Karpas-422 (cell line): Measurements from ENCODE around the gene PHLDB2. TPM values are rescaled to one million over a fixed set of nuclear protein-coding genes. Genes with fewer than 3 reads are reported as not detected.
A peak's percentile ranks its signal among the peaks of the same experiment; 100 is the strongest.

ENCODE experiments used
- DNase-seq: peaks from one replicate; pipeline ENCODE4 v3.0.0-alpha.2; 2015
- H2AFZ ChIP-seq: fragments of 200-600 bp; sonication (generic); 2 replicates; pipeline ENCODE4 v1.6.1; 2014; ENCODE audit warnings: antibody characterized with exemption, low read length, mixed read lengths
- H3K27ac ChIP-seq: fragments of 200-600 bp; sonication (generic); 2 replicates; pipeline ENCODE4 v1.5.1; 2014; ENCODE audit warnings: mild to moderate bottlenecking, low read length, moderate library complexity
- H3K27me3 ChIP-seq: fragments of 200-600 bp; sonication (generic); 2 replicates; pipeline ENCODE4 v1.6.1; 2014; ENCODE audit warnings: low read length, mixed read lengths
- H3K36me3 ChIP-seq: fragments of 200-600 bp; sonication (generic); 2 replicates; pipeline ENCODE4 v1.6.1; 2014; ENCODE audit warnings: low read length, mixed read lengths; ENCODE audit not compliant: insufficient read depth
- H3K4me1 ChIP-seq: fragments of 200-600 bp; sonication (generic); 2 replicates; pipeline ENCODE4 v1.6.1; 2014; ENCODE audit warnings: mild to moderate bottlenecking, low read length, mixed read lengths
- H3K4me2 ChIP-seq: fragments of 200-600 bp; sonication (generic); 2 replicates; pipeline ENCODE4 v1.6.1; 2014; ENCODE audit warnings: low read length, low read depth, mild to moderate bottlenecking; ENCODE audit not compliant: poor library complexity, severe bottlenecking
- H3K4me3 ChIP-seq: fragments of 200-600 bp; sonication (generic); 2 replicates; pipeline ENCODE4 v1.5.1; 2014; ENCODE audit warnings: mild to moderate bottlenecking, antibody characterized with exemption, low read length, mixed read lengths
- H3K79me2 ChIP-seq: fragments of 200-600 bp; sonication (generic); 2 replicates; pipeline ENCODE4 v1.6.1; 2014; ENCODE audit warnings: mild to moderate bottlenecking, low read length, mixed read lengths
- H3K9ac ChIP-seq: fragments of 200-600 bp; sonication (generic); 2 replicates; pipeline ENCODE4 v1.6.0; 2014; ENCODE audit warnings: low read length
- H3K9me2 ChIP-seq: fragments of 200-600 bp; sonication (generic), shearing (Covaris generic); replicated peaks from 2 replicates; pipeline ENCODE4 v1.6.0; 2014; ENCODE audit warnings: mild to moderate bottlenecking, low read length, moderate library complexity; ENCODE audit not compliant: insufficient read depth
- H3K9me3 ChIP-seq: fragments of 300-700, 200-600 bp; sonication (generic); 2 replicates; pipeline ENCODE4 v1.6.1; 2014; ENCODE audit warnings: low read length, mixed read lengths
- H4K20me1 ChIP-seq: fragments of 200-600 bp; sonication (generic); 2 replicates; pipeline ENCODE4 v1.6.1; 2014; ENCODE audit warnings: mild to moderate bottlenecking, antibody characterized with exemption, low read length, low read depth; ENCODE audit not compliant: insufficient read depth
- total RNA-seq: library from RNA; depleted of rRNA; stranded (reverse); fragments of >200 nt; shearing (Covaris generic); gene quantifications from 2 replicates; pipeline ENCODE4 v1.2.3, GENCODE V29; 2014; ENCODE audit warnings: low replicate concordance

PHLDB2 gene
- total RNA-seq, 1 experiment from 2014 or later: 2.1 TPM

- H3K9ac ChIP-seq: no peak overlapping the region
- no peak overlapping the region for H2AFZ ChIP-seq
- DNase-seq: no peak
- H3K79me2 ChIP-seq: peaks cover 24% of the 10 kb centered on the region
- H3K4me3 ChIP-seq: no peak overlapping the region
- H3K9me2 ChIP-seq: no peaks in the 10 kb centered on the region
- peaks cover 19% of the 10 kb centered on the region for H3K4me1 ChIP-seq
- H3K4me2 ChIP-seq: no peak overlapping the region
- no peak overlapping the region for H3K27ac ChIP-seq
- H3K36me3 ChIP-seq: no peaks in the 10 kb centered on the region
- no peaks in the 10 kb centered on the region for H3K27me3 ChIP-seq
- no peaks in the 10 kb centered on the region for H3K9me3 ChIP-seq
- H4K20me1 ChIP-seq: no peaks in the 10 kb centered on the region
Measured at GRCh38 chr3:111976254-111976653, 117.2 kb downstream of the PHLDB2 start.

- peaks cover 50% of the 10 kb centered on the region for H3K79me2 ChIP-seq
- peaks cover 37% of the 10 kb centered on the region for H3K4me1 ChIP-seq
- H3K9ac ChIP-seq: peak within 1 kb of the TSS; percentile 92
- H3K9me2 ChIP-seq: no peaks in the 10 kb centered on the region
- H3K27me3 ChIP-seq: no peaks in the 10 kb centered on the region
- DNase-seq: peak; percentile 99
- peak within 1 kb of the TSS; percentile 83 for H3K4me2 ChIP-seq
- H3K9me3 ChIP-seq: no peaks in the 10 kb centered on the region
- peak within 1 kb of the TSS; percentile 87 for H2AFZ ChIP-seq
- peak within 1 kb of the TSS; percentile 94 for H3K4me3 ChIP-seq
- H3K27ac ChIP-seq: peak within 1 kb of the TSS; percentile 59
- H3K36me3 ChIP-seq: peaks cover 22% of the 10 kb centered on the region
- H4K20me1 ChIP-seq: no peaks in the 10 kb centered on the region
Measured at GRCh38 chr3:111978583-111979433, 119.7 kb downstream of the PHLDB2 start, which contains the start of gene ABHD10. Gene ABHD10, plus strand, starts transcription at chr3:111979026. Its CDS starts 36 bp downstream, at chr3:111979062.

- Histone ChIP-seq H3K36me3 (peaks cover 25% of the 10 kb centered on the region), H3K9ac (peak overlapping the region; percentile 92), H3K4me3 (peak overlapping the region; percentile 94), H4K20me1 (no peaks in the 10 kb centered on the region), H3K9me3 (no peaks in the 10 kb centered on the region), H3K4me1 (peaks cover 37% of the 10 kb centered on the region), H3K27ac (peak overlapping the region; percentile 59), H3K9me2 (no peaks in the 10 kb centered on the region), H3K79me2 (peaks cover 57% of the 10 kb centered on the region), H3K27me3 (no peaks in the 10 kb centered on the region), H2AFZ (peak overlapping the region; percentile 87), H3K4me2 (peak overlapping the region; percentile 83)
- DNase-seq: peak; percentile 81
Measured at GRCh38 chr3:111979434-111980038, 120.5 kb downstream of the PHLDB2 start.

GRCh38 chr3:111980716-111981456 lies 121.8 kb downstream of the PHLDB2 start:
- Histone ChIP-seq H3K4me1 (peaks cover 37% of the 10 kb centered on the region), H3K9ac (peak overlapping the region; percentile 92), H3K9me3 (no peaks in the 10 kb centered on the region), H3K4me2 (peak overlapping the region; percentile 83), H3K79me2 (peaks cover 67% of the 10 kb centered on the region), H3K27ac (no peak overlapping the region; the same call in 1 of the 2 replicates), H3K4me3 (peak overlapping the region; percentile 94), H2AFZ (no peak overlapping the region), H3K36me3 (peaks cover 25% of the 10 kb centered on the region), H3K9me2 (no peaks in the 10 kb centered on the region), H4K20me1 (no peaks in the 10 kb centered on the region), H3K27me3 (no peaks in the 10 kb centered on the region)
- no peak for DNase-seq

GRCh38 chr3:111981457-111981763 lies 122.3 kb downstream of the PHLDB2 start:
- peaks cover 37% of the 10 kb centered on the region for H3K4me1 ChIP-seq
- peak overlapping the region; percentile 83 for H3K4me2 ChIP-seq
- no peak overlapping the region for H3K27ac ChIP-seq
- H2AFZ ChIP-seq: no peak overlapping the region
- no peak overlapping the region for H3K4me3 ChIP-seq
- peaks cover 25% of the 10 kb centered on the region for H3K36me3 ChIP-seq
- no peaks in the 10 kb centered on the region for H3K27me3 ChIP-seq
- no peak overlapping the region for H3K9ac ChIP-seq
- H3K9me2 ChIP-seq: no peaks in the 10 kb centered on the region
- no peaks in the 10 kb centered on the region for H3K9me3 ChIP-seq
- DNase-seq: no peak
- H4K20me1 ChIP-seq: no peaks in the 10 kb centered on the region
- H3K79me2 ChIP-seq: peaks cover 67% of the 10 kb centered on the region

GRCh38 chr3:111984636-111985298 lies 125.7 kb downstream of the PHLDB2 start:
- Histone ChIP-seq H3K36me3 (peaks cover 37% of the 10 kb centered on the region), H4K20me1 (no peaks in the 10 kb centered on the region), H3K4me1 (peaks cover 35% of the 10 kb centered on the region), H3K79me2 (peaks cover 73% of the 10 kb centered on the region), H3K9me3 (no peaks in the 10 kb centered on the region), H3K27me3 (no peaks in the 10 kb centered on the region), H3K4me3 (no peak overlapping the region), H2AFZ (no peak overlapping the region), H3K4me2 (no peak overlapping the region), H3K9me2 (no peaks in the 10 kb centered on the region), H3K9ac (no peak overlapping the region), H3K27ac (no peak overlapping the region)
- no peak for DNase-seq

- Histone ChIP-seq H3K79me2 (peaks cover 58% of the 10 kb centered on the region), H3K4me3 (no peak overlapping the region), H3K27me3 (no peaks in the 10 kb centered on the region), H3K9me2 (no peaks in the 10 kb centered on the region), H3K4me2 (no peak overlapping the region), H2AFZ (no peak overlapping the region), H3K27ac (no peak overlapping the region), H3K9ac (no peak overlapping the region), H3K4me1 (peaks cover 15% of the 10 kb centered on the region), H4K20me1 (no peaks in the 10 kb centered on the region), H3K36me3 (peaks cover 44% of the 10 kb centered on the region), H3K9me3 (no peaks in the 10 kb centered on the region)
- DNase-seq: no peak
Measured at GRCh38 chr3:111986800-111987199, 127.7 kb downstream of the PHLDB2 start.
